Vagina (tissue), 2 donors: ENCODE data around the gene NPLOC4. TPM values are rescaled to one million over a fixed set of nuclear protein-coding genes. Genes with fewer than 3 reads are reported as not detected.

Experiments used
- DNase-seq, 2 donors: peaks; one replicate each; pipeline ENCODE4 v3.0.0-alpha.2; 2017; ENCODE audit errors: extremely low spot score in 2 of 2
- H3K27ac ChIP-seq: fragments of 200-600 bp; sonication (generic); one replicate; pipeline ENCODE4 v1.5.1; 2019
- H3K27me3 ChIP-seq: fragments of 200-600 bp; sonication (generic); one replicate; pipeline ENCODE4 v1.5.1; 2019
- H3K36me3 ChIP-seq, 2 donors: fragments of 200-600 bp; sonication (generic); one replicate each; pipeline ENCODE4 v1.5.1; 2017 to 2019
- H3K4me1 ChIP-seq: fragments of 200-600 bp; sonication (generic); one replicate; pipeline ENCODE4 v1.5.1; 2019
- H3K4me3 ChIP-seq, 2 donors: fragments of 200-600 bp; sonication (generic); 1 replicate in 1 of 2; 2 replicates in 1 of 2; pipeline ENCODE4 v1.5.1; 2016 to 2019
- H3K9me3 ChIP-seq: fragments of 200-600 bp; sonication (generic); one replicate; pipeline ENCODE4 v1.5.1; 2019
- POLR2A ChIP-seq, 2 donors: fragments of 450-650 bp; IDR thresholded peaks; one replicate each; pipeline ENCODE4 v1.6.1; 2017; ENCODE audit warnings: antibody characterized with exemption in 2 of 2, mild to moderate bottlenecking in 2 of 2, moderate library complexity in 2 of 2
- POLR2AphosphoS5 ChIP-seq, 2 donors: sonication (generic); formaldehyde crosslinking; IDR thresholded peaks; one replicate each; pipeline ENCODE4 v1.9.0; 2017; ENCODE audit warnings: antibody characterized with exemption in 2 of 2, mild to moderate bottlenecking in 2 of 2, low read depth in 1 of 2; ENCODE audit not compliant: insufficient read depth in 1 of 2
- intact Hi-C: fragments of 100-400 bp; cut with DNase I; formaldehyde crosslinking; loops from one replicate; pipeline ENCODE4 v1.15.1; 2023
- total RNA-seq: library from RNA; depleted of rRNA; stranded (reverse); fragments of >200 nt; gene quantifications from one replicate; pipeline ENCODE4 v1.2.3, GENCODE V29; 2016
- TF ChIP-seq, protein P1 (sequence below), 3 experiments: fragments of 450-650 bp in 2 of 3; fragments of 200-600 bp in 1 of 3; sonication (generic) in 1 of 3; IDR thresholded peaks; one replicate each; pipeline ENCODE4 v1.5.1; 2017 to 2019; ENCODE audit warnings: antibody characterized with exemption in 3 of 3, mild to moderate bottlenecking in 2 of 3, moderate library complexity in 2 of 3

The NPLOC4 gene
- total RNA-seq, 1 donor from 2014 or later, result 68.3 TPM

DNA sequence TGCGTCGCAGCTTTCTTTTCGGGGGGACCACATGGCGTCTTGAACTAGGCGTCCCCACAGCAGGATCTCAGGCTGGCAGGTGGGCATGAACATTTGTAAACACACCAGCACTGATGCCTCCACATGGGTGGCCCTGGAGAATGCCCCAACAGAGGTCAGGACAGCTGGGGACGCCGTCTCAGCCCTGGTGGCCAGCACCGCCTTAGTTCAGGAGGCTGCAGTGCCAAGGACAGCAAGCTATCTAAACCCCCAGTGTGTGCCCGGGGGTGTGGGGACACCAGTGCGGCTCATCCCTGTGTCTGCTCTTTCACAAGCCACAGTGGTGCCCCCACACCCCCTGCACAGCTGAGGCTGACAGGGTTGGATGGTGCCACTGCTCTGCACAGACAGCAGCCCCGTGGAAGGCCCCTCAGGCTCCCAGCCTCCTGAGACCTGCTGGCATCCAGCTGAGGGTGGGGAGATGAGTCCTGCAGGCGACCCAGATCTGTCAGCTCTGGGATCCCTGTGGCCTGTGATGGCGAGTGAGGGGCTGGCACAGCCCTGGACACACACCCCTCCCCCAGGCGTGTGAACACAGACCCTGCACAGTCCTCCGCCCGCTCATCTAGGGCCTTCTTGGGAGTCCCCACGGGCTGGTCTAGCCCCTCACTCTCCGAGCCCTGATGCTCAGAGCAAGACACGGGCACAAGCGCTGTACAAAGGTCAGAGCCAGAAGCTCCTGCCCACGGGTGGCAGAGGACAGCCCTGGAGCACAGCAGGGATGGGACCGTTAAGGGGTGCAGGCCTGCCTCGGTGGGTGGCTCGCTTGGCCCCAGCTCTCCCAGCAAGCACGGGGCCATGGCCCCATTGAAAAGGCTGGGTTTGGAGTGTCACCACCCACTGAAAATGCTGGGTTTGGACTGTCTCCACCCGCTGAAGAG, 98.0 kb downstream of the NPLOC4 start:
- intact Hi-C loops, result no loop called here
- no peak overlapping the region for H3K27ac ChIP-seq
- DNase-seq, result no peak
- peaks cover 0 to 34% of the 10 kb centered on the region in 2 donors for H3K36me3 ChIP-seq
- TF ChIP-seq, protein P1, sequence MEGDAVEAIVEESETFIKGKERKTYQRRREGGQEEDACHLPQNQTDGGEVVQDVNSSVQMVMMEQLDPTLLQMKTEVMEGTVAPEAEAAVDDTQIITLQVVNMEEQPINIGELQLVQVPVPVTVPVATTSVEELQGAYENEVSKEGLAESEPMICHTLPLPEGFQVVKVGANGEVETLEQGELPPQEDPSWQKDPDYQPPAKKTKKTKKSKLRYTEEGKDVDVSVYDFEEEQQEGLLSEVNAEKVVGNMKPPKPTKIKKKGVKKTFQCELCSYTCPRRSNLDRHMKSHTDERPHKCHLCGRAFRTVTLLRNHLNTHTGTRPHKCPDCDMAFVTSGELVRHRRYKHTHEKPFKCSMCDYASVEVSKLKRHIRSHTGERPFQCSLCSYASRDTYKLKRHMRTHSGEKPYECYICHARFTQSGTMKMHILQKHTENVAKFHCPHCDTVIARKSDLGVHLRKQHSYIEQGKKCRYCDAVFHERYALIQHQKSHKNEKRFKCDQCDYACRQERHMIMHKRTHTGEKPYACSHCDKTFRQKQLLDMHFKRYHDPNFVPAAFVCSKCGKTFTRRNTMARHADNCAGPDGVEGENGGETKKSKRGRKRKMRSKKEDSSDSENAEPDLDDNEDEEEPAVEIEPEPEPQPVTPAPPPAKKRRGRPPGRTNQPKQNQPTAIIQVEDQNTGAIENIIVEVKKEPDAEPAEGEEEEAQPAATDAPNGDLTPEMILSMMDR (IDR thresholded peaks at IDR 0.05), result no peak
- TF ChIP-seq POLR2A (IDR thresholded peaks at IDR 0.05) (no peak), POLR2AphosphoS5 (IDR thresholded peaks at IDR 0.05; ENCODE audit: insufficient read depth in 1 of 2, low read depth in 1 of 2) (no peak)
- no peaks in the 10 kb centered on the region for H3K9me3 ChIP-seq
- H3K27me3 ChIP-seq, result no peaks in the 10 kb centered on the region
- no peak overlapping the region for H3K4me3 ChIP-seq
- peaks cover 19% of the 10 kb centered on the region for H3K4me1 ChIP-seq

DNA sequence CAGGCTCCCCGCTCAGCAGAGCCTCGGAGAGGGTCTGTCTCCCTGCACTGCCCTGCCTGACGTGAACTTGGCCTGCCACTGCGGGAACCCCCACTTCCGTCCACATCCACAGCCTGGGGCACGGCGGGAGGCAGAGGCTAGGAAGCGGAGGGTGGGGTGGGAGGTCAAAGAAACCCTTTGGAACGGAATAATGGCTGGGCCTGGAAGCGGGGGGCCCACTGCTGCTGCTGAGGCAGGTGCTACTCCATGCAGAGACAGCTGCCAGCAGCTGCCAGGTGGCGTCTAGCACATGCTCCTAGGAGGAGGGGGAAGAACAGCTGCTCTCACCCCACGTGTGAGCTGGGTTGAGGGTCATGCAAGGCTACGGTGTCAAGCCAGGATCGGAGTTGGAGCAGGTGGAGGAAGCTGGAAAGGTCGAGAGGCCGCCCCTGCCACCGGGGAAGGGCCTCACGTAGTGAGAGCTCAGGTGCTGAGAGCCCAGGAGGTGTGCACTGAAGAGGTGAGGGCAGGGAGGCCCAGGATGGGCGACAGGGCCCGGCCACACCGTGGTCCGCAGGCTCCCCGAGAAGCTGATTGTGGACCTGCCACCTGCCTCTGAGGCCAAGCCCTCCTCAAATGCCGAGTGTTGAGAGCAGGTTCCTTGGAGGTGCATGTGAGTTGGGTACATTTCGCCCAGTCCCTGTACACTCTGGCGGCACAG, 98.9 kb downstream of the NPLOC4 start:
- peaks cover 0 to 25% of the 10 kb centered on the region in 2 donors for H3K36me3 ChIP-seq
- H3K27me3 ChIP-seq, result no peaks in the 10 kb centered on the region

DNA sequence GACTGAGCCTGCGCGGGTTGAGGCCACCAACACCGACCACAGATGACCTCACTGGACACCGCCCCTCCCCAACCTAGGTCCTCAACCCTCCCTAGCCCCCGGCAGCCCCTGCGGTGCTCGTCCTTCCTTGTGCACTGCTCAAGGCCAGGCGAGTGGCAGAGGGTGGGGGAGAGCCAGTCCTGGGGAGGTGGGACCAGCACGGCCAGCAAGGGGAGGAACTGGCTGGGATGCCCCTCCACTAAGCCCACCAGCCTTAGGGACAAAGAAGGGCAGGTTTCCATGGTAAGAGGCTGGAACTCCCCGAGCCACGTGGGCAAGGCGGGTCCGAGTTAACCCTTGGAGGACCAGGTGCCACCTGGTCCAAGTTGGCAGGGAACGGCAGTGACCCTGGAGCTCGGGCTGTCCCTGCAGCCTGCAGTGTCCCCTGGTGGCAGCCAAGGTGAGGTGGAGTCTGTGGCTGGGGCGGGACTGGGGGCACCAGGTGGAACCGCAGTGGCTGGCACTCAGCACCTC, 99.5 kb downstream of the NPLOC4 start:
- DNase-seq, result no peak
- no peaks in the 10 kb centered on the region for H3K27me3 ChIP-seq
- intact Hi-C loops, result no loop called here
- no peaks in the 10 kb centered on the region for H3K9me3 ChIP-seq
- no peak for TF ChIP-seq POLR2AphosphoS5 (IDR thresholded peaks at IDR 0.05; ENCODE audit: insufficient read depth in 1 of 2, low read depth in 1 of 2)
- TF ChIP-seq, protein P1 (IDR thresholded peaks at IDR 0.05), result peak in 2 of 3 experiments; percentile 20 to 33
- TF ChIP-seq POLR2A (IDR thresholded peaks at IDR 0.05), result no peak
- H3K27ac ChIP-seq, result no peak overlapping the region
- peaks cover 19% of the 10 kb centered on the region for H3K4me1 ChIP-seq
- no peak overlapping the region for H3K4me3 ChIP-seq
- H3K36me3 ChIP-seq, result peaks cover 0 to 19% of the 10 kb centered on the region in 2 donors

More for the DNA sequence above, 98.9 kb downstream of the NPLOC4 start:
- peaks cover 19% of the 10 kb centered on the region for H3K4me1 ChIP-seq
- no peaks in the 10 kb centered on the region for H3K9me3 ChIP-seq
- H3K27ac ChIP-seq, result no peak overlapping the region
- DNase-seq, result no peak
- intact Hi-C loops, result no loop called here
- no peak for TF ChIP-seq POLR2A (IDR thresholded peaks at IDR 0.05)
- no peak for TF ChIP-seq POLR2AphosphoS5 (IDR thresholded peaks at IDR 0.05; ENCODE audit: insufficient read depth in 1 of 2, low read depth in 1 of 2)
- TF ChIP-seq, protein P1 (IDR thresholded peaks at IDR 0.05), result no peak
- no peak overlapping the region for H3K4me3 ChIP-seq

DNA sequence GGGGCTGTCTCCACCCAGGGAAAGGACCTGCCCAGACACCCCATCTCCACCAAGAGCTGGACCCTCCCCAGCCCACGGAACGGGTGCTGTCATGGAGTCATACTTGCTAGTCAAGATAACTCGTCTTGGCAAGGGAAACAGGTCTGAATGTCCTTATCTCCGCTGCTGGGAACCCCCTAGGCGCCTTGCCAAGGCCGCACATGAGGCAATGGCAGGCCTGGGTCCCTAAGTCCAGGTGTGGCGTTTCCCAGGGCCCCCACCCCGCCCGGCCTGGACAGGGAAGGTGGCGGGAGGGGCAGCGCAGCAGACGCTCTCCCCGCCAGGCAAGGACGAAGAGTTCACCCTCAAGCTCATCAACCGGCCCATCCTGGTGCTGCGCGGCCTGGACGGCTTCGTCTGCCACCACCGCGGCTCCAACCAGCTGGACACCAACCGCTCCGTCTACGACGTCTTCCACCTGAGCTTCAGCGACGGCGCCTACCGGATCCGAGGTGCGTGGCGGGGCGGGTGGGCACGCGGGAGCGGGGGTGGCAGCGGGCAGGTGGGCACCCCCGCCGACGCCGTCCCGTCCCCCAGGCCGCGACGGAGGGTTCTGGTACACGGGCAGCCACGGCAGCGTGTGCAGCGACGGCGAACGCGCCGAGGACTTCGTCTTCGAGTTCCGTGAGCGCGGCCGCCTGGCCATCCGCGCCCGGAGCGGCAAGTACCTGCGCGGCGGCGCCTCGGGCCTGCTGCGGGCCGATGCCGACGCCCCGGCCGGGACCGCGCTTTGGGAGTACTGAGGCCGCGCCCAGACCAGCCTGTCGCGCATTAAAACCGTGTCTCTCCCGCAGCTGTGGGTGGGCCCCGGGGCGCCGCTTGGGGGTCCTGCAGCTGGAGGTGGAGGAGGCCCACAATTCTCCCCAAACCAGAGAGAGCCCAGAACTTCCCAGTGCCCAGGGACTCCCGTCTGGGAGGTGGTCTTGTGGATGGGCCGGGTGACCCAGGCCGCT, 100.3 kb downstream of the NPLOC4 start:
- Histone ChIP-seq H3K27me3 (no peaks in the 10 kb centered on the region), H3K36me3 (peaks cover 0 to 17% of the 10 kb centered on the region in 2 donors), H3K4me3 (peak overlapping the region in 1 of 2 donors; percentile 5), H3K9me3 (no peaks in the 10 kb centered on the region), H3K27ac (no peak overlapping the region), H3K4me1 (peaks cover 19% of the 10 kb centered on the region)
- TF ChIP-seq POLR2AphosphoS5 (IDR thresholded peaks at IDR 0.05; ENCODE audit: insufficient read depth in 1 of 2, low read depth in 1 of 2) (no peak), POLR2A (IDR thresholded peaks at IDR 0.05) (no peak)
- TF ChIP-seq, protein P1 (IDR thresholded peaks at IDR 0.05), result no peak
- intact Hi-C loops, result no loop called here
- DNase-seq, result no peak
